Measurements from ENCODE around the gene PTPN21.
A peak's percentile ranks its signal among the peaks of the same experiment; 100 is the strongest.

The PTPN21 gene

GRCh38 chr14:88562831-88563686 lies 8.3 kb upstream of the PTPN21 start, which contains the start of gene ZC3H14 (continued):
- TF ChIP-seq KLF16 (tag by site-specific recombination; IDR thresholded peaks at IDR 0.05), result peak; percentile 82
- TF ChIP-seq GLIS2 (tag by site-specific recombination; IDR thresholded peaks at IDR 0.05), result peak; percentile 80
- TF ChIP-seq ZNF19 (tag by site-specific recombination; IDR thresholded peaks at IDR 0.05; ENCODE audit: low read depth), result no peak
- no peak for TF ChIP-seq ZNF558 (tag by site-specific recombination; IDR thresholded peaks at IDR 0.05)
- no peak for TF ChIP-seq ZNF830 (tag by site-specific recombination; IDR thresholded peaks at IDR 0.05; ENCODE audit: low read depth)
- no peak for TF ChIP-seq ZNF639 (tag by site-specific recombination; IDR thresholded peaks at IDR 0.05)
- TF ChIP-seq ZNF654 (tag by site-specific recombination; IDR thresholded peaks at IDR 0.05; ENCODE audit: low read depth), result no peak
- no peak for TF ChIP-seq ZBTB6 (tag by site-specific recombination; IDR thresholded peaks at IDR 0.05)
- peak; percentile 95 for TF ChIP-seq ZFHX2 (tag by site-specific recombination; conservative IDR thresholded peaks at IDR 0.05)
- no peak for TF ChIP-seq ZNF112 (tag by site-specific recombination; IDR thresholded peaks at IDR 0.05)
- no peak for TF ChIP-seq ZNF747 (tag by site-specific recombination; IDR thresholded peaks at IDR 0.05)
- no peak for TF ChIP-seq ZBTB49 (tag by site-specific recombination; IDR thresholded peaks at IDR 0.05; ENCODE audit: low read depth)
- no peak for TF ChIP-seq ZBTB7A (tag by site-specific recombination; IDR thresholded peaks at IDR 0.05; ENCODE audit: low read depth)
- no peak for TF ChIP-seq ZNF621 (tag by site-specific recombination; IDR thresholded peaks at IDR 0.05)
- TF ChIP-seq ZNF24 (tag by site-specific recombination; IDR thresholded peaks at IDR 0.05), result peak; percentile 54; the same call in 1 of the 2 replicates
- TF ChIP-seq ZNF391 (tag by site-specific recombination; IDR thresholded peaks at IDR 0.05; ENCODE audit: borderline replicate concordance, low read depth), result no peak; the same call in 1 of the 2 replicates
- TF ChIP-seq INSM2 (tag by site-specific recombination; IDR thresholded peaks at IDR 0.05), result 0 out of 2 replicates have a peak, but pooled peaks have one; percentile 13
- TF ChIP-seq MYNN (tag by site-specific recombination; IDR thresholded peaks at IDR 0.05; ENCODE audit: borderline replicate concordance), result no peak
- no peak for TF ChIP-seq ZSCAN23 (tag by site-specific recombination; IDR thresholded peaks at IDR 0.05)
- peak; percentile 98 for TF ChIP-seq ZFP3 (tag by site-specific recombination; IDR thresholded peaks at IDR 0.05; ENCODE audit: low read depth)
- no peak for TF ChIP-seq ZNF768 (tag by site-specific recombination; IDR thresholded peaks at IDR 0.05)
- no peak for TF ChIP-seq KLF10 (tag by site-specific recombination; IDR thresholded peaks at IDR 0.05)
- TF ChIP-seq ZNF155 (tag by site-specific recombination; IDR thresholded peaks at IDR 0.05), result no peak
- TF ChIP-seq ZIC2 (tag by site-specific recombination; IDR thresholded peaks at IDR 0.05), result peak; percentile 62
- TF ChIP-seq HOXA7 (CRISPR knock-in tag; IDR thresholded peaks at IDR 0.05; ENCODE audit: borderline replicate concordance), result no peak
- no peak for TF ChIP-seq ZNF148 (tag by site-specific recombination; IDR thresholded peaks at IDR 0.05; ENCODE audit: borderline replicate concordance)
- no peak for TF ChIP-seq ZNF354C (tag by site-specific recombination; IDR thresholded peaks at IDR 0.05; ENCODE audit: borderline replicate concordance, low read depth)
